ENCODE results near the gene IMPDH2.
"Not testable (repeated sequence)": the region's sequence is repeated elsewhere in the genome, so short reads cannot be mapped to it uniquely, and the experiment has no call there.

The IMPDH2 gene

GRCh38 chr3:49021213-49021812 lies 7.9 kb downstream of the IMPDH2 start:
- peak; percentile 91 for DNase-seq

DNA sequence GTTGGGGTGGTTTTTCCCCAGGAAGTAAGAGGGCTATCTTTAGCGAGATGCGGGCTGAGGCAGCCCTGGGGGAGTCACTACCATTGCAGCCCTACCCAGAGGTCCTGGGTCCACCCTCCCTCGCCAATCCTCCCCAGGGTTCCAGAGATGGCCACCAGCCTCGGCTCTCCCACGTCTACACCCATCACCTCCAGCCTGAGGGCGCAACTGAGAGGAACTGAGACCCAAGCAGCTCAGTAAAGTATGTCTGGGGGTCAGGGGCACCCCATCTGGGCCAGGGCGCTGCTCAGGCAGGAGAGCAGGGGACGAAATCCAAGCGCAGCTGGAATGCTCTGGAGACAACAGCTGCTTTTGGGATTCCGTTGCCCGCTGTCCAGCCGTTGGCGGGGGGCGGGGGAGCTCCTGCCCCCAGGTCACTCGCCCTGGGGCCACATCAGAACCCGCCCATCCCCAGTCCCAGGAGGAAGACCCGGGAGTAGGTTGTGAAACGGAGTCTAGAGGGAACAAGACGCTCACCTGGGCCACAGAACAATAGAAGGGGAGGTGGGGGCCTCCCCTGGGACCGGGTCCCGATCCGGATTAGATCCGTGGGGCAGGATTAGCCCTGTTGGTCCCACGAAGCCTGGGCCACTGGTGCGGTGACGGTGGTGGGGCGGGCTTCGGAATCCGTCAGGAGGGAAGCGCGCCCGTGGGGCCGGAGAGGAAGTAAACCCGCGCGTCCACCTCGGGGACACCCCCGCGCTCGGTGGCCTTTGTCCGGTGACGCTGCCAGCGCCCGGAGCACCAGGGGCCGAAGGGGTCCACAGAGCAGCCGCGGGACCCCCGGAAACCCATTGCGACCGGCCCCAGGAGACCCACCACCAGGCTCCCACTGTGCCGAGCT lies 8.6 kb downstream of the IMPDH2 start:
- DNase-seq, result no peak

DNA sequence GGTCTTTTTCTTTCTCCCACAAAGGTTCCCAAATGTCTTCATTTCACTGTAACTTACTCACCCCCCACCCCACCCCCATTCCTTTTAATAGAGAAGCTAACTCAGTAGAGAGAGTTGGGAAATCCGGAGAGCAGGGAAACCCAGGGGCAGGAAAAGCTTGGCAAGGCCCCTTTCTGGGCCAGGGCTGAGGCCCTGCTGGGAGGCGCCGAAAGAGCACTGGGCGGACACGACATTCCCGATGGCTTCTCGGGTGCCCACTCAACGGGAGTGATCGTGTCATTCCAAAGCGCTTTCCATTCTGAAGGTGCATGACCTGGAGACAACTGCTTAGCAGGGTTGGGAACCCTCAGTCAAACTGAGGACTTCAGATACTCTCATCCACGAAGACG lies 9.3 kb downstream of the IMPDH2 start:
- no peak for DNase-seq

DNA sequence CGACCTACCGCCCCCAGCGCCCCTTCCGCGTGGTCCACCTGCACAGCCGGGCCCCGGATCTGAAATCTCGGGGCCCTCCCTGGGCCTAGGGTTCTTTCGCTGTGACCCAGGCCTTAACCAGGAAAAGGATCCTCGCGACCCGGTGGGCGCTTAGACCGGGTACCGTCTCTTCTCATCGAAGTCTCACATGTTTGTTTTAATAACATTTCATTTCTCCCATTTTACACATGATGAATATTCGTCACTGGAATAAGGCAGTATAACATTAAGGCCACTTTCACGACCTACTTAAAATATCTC lies 10.5 kb downstream of the IMPDH2 start:
- DNase-seq, result no peak

DNA sequence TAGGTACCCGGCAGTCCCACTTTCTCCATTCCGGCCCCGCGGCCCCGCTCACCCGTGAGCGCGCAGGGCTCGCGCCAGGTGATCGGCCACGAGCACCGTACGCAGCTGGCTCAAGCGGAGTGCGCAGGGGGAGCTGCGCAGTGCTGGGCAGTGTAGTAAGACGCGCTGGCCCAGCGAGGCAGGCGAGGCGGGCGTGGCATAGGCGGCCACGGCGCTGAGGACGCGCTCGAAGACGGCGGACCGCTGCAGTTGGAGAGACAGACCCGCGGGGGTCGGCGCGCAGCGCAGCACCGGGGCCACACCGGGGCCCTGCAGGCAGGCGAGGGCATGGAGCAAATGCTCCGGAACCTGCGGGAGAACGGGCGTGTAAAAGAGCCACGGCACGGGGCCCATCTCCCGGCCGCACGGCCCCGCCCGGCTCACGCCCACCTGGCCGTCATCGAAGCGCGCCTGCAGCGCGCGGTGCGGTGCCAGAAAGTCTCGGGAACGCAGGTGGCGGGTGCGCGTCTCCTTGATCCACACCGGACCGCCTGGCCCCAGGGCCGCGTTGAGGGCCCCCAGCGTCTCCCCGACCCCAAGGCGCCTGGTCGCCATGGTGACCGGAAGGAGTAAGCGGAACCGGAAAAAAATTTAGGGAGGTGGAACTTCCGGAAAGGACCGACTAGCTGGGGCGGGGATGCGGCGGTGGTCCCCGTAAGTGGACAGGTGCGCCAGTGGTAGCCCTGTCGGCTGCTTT lies 11.1 kb downstream of the IMPDH2 start, which contains the start of gene DALRD3:
TSS of gene DALRD3 (minus strand) at position 610 of the 736 bp plus-strand sequence. CDS start at position 594, 16 bp downstream.
- peak; percentile 22 for DNase-seq

DNA sequence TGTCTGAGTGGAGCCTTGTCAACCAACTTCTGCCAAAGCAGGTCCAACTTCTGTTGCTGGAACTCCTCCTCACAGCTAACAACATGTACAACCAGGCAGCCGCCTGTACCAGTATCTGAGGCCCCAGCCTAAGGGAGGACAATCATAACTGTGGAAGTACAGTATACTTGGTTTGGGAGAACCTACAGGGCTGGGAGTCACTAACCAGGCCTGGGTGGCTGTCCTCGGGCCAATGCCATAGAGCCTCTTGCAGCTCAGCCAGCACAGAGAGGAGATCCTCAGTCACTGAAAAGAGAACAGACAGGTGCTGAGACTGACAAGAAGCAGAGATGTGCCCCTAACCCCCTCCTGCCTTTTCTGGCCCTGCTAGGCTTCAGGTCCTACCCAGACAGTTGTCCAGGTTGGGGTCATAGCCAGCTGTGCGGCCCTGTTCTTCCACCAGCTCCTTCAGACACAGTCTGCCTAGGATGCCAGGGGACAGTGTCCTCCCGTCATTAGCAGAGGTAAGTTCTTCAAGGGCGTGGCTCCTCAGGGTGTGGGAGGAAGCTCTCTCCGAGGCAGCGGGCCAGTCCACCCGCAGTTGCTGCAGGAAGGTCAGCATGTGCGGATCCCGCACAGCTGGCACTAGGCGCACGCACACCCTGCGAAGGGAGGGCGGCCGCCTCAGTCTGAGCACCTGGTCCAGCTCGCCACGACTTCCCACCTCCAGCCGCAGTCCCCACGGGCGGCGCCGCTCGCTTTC lies 11.8 kb downstream of the IMPDH2 start:
- DNase-seq, result no peak

- DNase-seq, result no peak
These were observed 12.6 kb downstream of the IMPDH2 start for GRCh38 chr3:49016414-49017228.

DNA sequence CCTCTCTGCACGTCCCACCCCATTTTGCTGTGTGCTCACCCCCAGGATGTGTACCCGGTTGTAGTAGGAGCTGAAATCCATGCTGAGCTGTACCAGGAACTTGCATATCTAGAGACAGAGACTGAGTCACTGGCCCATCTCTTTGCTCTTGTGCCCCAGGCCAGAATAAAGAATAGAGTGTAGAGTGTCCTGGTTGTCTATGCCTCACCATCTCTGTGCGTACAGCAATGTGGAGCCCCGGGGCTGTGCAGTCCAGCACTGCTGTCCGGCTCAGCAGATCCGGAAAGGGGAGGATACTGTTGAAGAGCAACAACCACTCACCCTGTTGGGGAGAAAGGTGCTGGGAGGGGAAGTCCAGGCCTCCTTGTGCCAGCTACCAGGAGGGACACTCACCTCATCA lies 13.4 kb downstream of the IMPDH2 start:
- DNase-seq, result no peak

- DNase-seq, result no peak
These were observed 14.1 kb downstream of the IMPDH2 start for GRCh38 chr3:49015072-49015471.

DNA sequence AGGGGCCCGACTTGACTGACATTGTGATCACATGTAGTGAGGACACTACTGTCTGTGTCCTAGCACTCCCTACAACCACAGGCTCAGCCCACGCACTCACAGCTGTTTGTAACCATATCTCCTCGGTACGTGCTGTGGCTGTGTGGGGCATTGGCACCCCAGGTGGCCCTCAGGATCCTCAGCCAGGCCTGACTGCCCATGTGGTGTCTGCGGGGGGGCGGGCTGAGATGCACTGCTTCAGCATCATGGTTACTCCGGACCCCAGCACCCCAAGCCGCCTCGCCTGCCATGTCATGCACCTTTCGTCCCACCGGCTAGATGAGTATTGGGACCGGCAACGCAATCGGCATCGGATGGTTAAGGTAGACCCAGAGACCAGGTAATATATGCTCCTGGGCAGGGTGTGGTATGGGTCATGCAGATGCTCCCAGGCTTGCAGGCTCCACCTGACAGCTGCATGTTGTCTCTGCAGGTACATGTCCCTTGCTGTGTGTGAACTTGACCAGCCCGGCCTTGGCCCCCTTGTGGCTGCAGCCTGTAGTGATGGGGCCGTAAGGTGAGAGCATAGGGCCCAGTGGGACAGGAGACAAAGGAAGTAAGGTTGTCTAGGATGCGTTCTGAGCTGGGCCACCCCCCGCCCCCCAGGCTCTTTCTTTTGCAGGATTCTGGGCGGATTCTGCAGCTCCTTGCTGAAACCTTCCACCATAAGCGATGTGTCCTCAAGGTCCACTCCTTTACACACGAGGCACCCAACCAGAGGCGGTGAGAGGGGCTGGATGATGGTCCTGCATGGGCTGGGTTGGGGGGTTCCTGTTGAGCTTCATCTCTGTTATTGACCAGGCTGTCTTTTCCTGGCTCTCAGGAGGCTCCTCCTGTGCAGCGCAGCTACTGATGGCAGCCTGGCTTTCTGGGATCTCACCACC lies 15.2 kb downstream of the IMPDH2 start:
- no peak for DNase-seq

GRCh38 chr3:49013113-49013737 lies 16.0 kb downstream of the IMPDH2 start:
- no peak for DNase-seq

DNA sequence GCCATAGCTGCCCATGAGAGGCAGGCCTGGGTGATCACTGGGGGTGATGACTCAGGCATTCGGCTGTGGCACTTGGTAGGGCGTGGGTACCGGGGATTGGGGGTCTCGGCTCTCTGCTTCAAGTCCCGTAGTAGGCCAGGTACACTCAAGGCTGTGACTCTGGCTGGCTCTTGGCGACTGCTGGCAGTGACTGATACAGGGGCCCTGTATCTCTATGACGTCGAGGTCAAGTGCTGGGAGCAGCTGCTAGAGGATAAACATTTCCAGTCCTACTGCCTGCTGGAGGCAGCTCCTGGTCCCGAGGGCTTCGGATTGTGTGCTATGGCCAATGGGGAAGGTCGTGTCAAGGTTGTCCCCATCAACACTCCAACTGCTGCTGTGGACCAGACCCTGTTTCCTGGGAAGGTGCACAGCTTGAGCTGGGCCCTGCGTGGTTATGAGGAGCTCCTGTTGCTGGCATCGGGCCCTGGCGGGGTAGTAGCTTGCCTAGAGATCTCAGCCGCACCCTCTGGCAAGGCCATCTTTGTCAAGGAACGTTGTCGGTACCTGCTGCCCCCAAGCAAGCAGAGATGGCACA lies 16.7 kb downstream of the IMPDH2 start:
- DNase-seq, result no peak

GRCh38 chr3:49009396-49009795 lies 19.8 kb downstream of the IMPDH2 start:
- no peak for DNase-seq

- DNase-seq, result not testable (repeated sequence)
These were observed 20.6 kb downstream of the IMPDH2 start for GRCh38 chr3:49008627-49009026.

DNA sequence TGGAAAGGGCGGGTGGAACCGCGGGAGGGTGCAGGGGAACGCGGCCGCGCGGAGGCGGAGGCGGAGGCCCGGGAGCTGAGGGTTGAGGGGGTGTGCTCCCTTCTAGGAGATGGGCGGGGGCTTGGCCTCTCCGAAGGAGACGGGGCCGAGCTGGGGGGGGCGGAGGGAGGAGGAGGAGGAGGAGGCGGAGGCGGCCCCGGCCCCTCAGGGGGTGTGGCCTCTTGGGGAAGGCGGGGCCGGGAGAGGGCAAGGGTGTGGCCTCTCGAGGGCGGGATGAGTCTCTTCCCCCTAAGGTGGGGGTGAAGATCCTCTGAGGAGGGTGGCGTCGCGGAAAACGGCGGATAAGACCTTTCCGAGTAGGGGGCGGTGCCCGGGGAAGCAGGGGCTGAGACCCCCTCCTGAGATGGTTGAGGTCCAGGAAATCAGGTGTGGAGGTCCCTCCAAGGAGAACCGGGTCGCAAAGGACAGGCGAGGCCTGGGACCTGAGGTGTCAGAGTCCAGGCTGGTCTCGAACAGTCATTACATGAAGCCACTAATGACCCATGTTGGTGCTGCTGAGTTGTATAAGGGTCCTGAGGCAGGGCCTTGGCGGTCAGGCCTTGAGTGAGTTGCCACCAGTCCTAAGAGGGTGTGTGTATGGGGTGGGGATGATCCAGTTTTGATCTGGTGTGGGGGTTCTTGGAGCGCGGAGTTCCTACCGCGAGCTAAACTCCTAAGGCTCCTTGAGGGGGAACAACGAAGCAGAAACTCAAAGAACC lies 21.2 kb downstream of the IMPDH2 start:
- peak; percentile 75 for DNase-seq

DNA sequence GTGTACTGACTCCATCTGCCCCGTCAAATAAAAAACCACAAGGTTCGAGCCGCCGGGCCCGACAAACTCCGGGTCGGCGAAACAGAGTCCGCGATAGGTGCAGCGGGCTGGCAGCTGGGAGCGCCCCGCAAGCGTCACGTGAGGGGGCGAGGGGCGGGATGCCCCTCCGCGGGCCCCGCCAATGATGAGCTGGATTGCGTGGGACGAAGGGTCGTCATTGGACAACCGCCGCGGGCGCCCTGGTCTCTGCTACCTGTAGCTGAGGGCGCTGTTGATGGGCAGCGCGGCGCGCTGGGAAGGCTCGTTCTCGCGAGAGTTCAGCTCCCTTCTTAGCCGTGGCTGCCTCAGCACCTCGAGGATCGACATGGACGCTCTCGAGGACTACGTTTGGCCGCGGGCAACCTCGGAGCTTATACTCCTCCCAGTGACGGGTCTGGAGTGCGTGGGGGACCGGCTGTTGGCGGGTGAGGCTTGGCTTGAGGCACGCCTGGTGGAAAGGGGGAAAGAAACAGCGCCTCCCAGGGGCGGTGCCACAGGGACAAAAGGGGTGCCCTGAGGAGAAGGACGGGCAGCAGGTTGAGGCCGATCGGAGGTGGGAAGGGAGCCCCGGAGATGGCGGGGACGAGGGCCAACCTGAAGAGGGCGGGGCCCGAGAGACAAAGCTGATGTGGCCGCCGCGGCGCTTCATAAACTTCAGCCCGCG lies 22.0 kb downstream of the IMPDH2 start, which contains the start of gene WDR6:
TSS of gene WDR6 (plus strand) at position 324 of the 703 bp plus-strand sequence. CDS start at position 365, 41 bp downstream.
- peak; percentile 84 for DNase-seq

DNA sequence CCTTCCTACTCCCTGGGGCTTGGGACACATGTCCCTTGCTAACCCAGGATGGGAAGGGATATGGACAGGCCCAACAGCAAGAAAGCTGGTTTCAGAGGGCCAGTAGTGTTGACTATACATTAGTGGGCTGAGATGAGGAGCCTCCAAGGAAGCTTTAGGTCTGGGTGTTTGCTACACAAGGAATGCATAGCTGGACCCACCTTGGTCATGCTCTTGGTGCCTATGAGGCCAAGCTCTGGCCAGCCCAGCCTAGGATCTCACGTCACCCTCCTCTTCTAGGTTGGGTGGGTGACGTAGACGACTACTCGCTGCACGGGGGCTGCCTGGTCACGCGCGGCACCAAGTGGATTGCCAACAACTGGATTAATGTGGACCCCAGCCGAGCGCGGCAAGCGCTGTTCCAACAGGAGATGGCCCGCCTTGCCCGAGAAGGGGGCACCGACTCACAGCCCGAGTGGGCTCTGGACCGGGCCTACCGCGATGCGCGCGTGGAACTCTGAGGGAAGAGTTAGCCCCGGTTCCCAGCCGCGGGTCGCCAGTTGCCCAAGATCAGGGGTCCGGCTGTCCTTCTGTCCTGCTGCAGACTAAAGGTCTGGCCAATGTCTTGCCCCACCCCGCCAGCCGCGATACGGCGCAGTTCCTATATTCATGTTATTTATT lies 22.7 kb downstream of the IMPDH2 start:
- DNase-seq, result no peak

DNA sequence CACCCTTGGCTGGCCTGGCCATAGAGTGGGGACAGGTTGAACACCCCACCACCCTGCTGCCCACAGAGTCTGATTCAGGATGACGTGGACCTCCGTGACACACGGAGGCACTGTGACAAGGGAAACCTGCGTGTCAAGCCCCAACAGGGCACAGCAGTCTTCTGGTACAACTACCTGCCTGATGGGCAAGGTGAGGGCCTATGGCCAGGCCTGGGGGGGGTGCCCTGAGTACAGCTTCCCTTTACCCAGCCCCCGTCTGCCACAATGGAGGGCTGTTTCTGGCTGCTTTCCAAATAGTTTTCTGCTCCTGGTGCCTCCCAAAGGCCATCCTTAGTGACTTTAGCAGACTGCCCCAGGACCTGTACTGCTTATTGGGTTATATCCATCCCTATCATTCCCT lies 23.2 kb downstream of the IMPDH2 start:
- no peak for DNase-seq
